ENCODE data around the gene RNF125.

DNA sequence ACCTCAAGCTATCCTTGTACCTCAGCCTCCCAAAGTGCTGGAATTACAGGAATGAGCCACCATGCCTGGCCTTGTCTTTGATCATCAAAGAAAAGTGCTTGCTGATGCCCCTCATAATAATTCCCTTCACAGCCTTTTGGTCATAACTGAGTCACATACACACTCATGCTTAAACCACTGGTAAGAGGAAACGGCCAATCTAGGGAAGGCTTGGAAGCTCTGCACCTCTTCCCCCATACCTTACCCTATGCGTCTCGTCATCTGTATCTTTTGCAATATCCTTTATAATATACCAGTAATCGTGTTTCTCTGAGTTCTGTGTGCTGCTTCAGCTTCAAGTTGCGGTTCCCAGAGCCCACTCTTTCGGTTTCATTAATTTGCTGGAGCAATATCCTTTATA is 68.3 kb downstream of the RNF125 start:
- TF ChIP-seq, protein P1, sequence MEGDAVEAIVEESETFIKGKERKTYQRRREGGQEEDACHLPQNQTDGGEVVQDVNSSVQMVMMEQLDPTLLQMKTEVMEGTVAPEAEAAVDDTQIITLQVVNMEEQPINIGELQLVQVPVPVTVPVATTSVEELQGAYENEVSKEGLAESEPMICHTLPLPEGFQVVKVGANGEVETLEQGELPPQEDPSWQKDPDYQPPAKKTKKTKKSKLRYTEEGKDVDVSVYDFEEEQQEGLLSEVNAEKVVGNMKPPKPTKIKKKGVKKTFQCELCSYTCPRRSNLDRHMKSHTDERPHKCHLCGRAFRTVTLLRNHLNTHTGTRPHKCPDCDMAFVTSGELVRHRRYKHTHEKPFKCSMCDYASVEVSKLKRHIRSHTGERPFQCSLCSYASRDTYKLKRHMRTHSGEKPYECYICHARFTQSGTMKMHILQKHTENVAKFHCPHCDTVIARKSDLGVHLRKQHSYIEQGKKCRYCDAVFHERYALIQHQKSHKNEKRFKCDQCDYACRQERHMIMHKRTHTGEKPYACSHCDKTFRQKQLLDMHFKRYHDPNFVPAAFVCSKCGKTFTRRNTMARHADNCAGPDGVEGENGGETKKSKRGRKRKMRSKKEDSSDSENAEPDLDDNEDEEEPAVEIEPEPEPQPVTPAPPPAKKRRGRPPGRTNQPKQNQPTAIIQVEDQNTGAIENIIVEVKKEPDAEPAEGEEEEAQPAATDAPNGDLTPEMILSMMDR (tag by site-specific recombination; IDR thresholded peaks at IDR 0.05), result no peak
- no peak for TF ChIP-seq MEIS1 (CRISPR knock-in tag; IDR thresholded peaks at IDR 0.05; ENCODE audit: borderline replicate concordance)
- no peak for TF ChIP-seq ZNF239 (tag by site-specific recombination; IDR thresholded peaks at IDR 0.05)
- no peak for TF ChIP-seq MYNN (tag by site-specific recombination; IDR thresholded peaks at IDR 0.05; ENCODE audit: borderline replicate concordance)
- TF ChIP-seq ZFP37 (tag by site-specific recombination; IDR thresholded peaks at IDR 0.05), result no peak
- no peak for TF ChIP-seq ZEB2 (tag by site-specific recombination; IDR thresholded peaks at IDR 0.05)
- TF ChIP-seq, protein P2, sequence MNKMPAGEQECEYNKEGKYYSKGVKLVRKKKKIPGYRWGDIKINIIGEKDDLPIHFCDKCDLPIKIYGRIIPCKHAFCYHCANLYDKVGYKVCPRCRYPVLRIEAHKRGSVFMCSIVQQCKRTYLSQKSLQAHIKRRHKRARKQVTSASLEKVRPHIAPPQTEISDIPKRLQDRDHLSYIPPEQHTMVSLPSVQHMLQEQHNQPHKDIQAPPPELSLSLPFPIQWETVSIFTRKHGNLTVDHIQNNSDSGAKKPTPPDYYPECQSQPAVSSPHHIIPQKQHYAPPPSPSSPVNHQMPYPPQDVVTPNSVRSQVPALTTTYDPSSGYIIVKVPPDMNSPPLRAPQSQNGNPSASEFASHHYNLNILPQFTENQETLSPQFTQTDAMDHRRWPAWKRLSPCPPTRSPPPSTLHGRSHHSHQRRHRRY (tag by site-specific recombination; IDR thresholded peaks at IDR 0.05), result no peak
- TF ChIP-seq KLF7 (tag by site-specific recombination; IDR thresholded peaks at IDR 0.05; ENCODE audit: borderline replicate concordance), result no peak
- TF ChIP-seq, protein P3, sequence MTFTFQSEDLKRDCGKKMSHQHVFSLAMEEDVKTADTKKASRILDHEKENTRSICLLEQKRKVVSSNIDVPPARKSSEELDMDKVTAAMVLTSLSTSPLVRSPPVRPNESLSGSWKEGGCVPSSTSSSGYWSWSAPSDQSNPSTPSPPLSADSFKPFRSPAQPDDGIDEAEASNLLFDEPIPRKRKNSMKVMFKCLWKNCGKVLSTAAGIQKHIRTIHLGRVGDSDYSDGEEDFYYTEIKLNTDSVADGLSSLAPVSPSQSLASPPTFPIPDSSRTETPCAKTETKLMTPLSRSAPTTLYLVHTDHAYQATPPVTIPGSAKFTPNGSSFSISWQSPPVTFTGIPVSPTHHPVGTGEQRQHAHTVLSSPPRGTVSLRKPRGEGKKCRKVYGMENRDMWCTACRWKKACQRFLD (tag by site-specific recombination; IDR thresholded peaks at IDR 0.05), result no peak
- TF ChIP-seq ZNF76 (tag by site-specific recombination; IDR thresholded peaks at IDR 0.05; ENCODE audit: borderline replicate concordance, low read depth), result no peak
- TF ChIP-seq TRIM28 (IDR thresholded peaks at IDR 0.05; ENCODE audit: borderline replicate concordance, low read length), result no peak
- TF ChIP-seq ZNF146 (tag by site-specific recombination; IDR thresholded peaks at IDR 0.05), result no peak
- no peak for TF ChIP-seq ZNF785 (tag by site-specific recombination; IDR thresholded peaks at IDR 0.05)

Data from HEK293 (cell line).